Hepatic stellate cell (primary cell): Measurements from ENCODE around the gene ARHGAP26.

Source experiments
- DNase-seq: peaks from one replicate; pipeline ENCODE4 v3.0.0; 2011; ENCODE audit warnings: low spot score

Gene ARHGAP26

GRCh38 chr5:142748568-142749249 is 21.5 kb upstream of the ARHGAP26 start:
- DNase-seq, result no peak

- no peak for DNase-seq
Measured at GRCh38 chr5:142749321-142749720, 20.9 kb upstream of the ARHGAP26 start.

- DNase-seq, result no peak
Measured at GRCh38 chr5:142753116-142753631, 17.0 kb upstream of the ARHGAP26 start.

GRCh38 chr5:142754031-142754430 is 16.1 kb upstream of the ARHGAP26 start:
- DNase-seq, result no peak

GRCh38 chr5:142756576-142756975 is 13.6 kb upstream of the ARHGAP26 start:
- no peak for DNase-seq

- no peak for DNase-seq
Measured at GRCh38 chr5:142757564-142757963, 12.6 kb upstream of the ARHGAP26 start.

GRCh38 chr5:142758062-142758795 is 11.9 kb upstream of the ARHGAP26 start:
- no peak for DNase-seq

- DNase-seq, result no peak
Measured at GRCh38 chr5:142758796-142759145, 11.4 kb upstream of the ARHGAP26 start.

GRCh38 chr5:142763701-142764100 is 6.5 kb upstream of the ARHGAP26 start:
- DNase-seq, result no peak

- DNase-seq, result no peak
Measured at GRCh38 chr5:142767178-142767577, 3.0 kb upstream of the ARHGAP26 start.

- no peak for DNase-seq
Measured at GRCh38 chr5:142767911-142768310, 2.3 kb upstream of the ARHGAP26 start.

- DNase-seq, result peak; percentile 31
Measured at GRCh38 chr5:142769251-142769792, 855 bp upstream of the ARHGAP26 start.

- peak; percentile 34 for DNase-seq
Measured at GRCh38 chr5:142770650-142771609, 753 bp downstream of the ARHGAP26 start.

GRCh38 chr5:142771666-142772065 is 1.5 kb downstream of the ARHGAP26 start:
- no peak for DNase-seq

- no peak for DNase-seq
Measured at GRCh38 chr5:142772446-142773293, 2.5 kb downstream of the ARHGAP26 start.

- no peak for DNase-seq
Measured at GRCh38 chr5:142777099-142777498, 6.9 kb downstream of the ARHGAP26 start.

GRCh38 chr5:142777850-142778249 is 7.7 kb downstream of the ARHGAP26 start:
- DNase-seq, result no peak

GRCh38 chr5:142779163-142779840 is 9.1 kb downstream of the ARHGAP26 start:
- peak; percentile 16 for DNase-seq

GRCh38 chr5:142780871-142781270 is 10.7 kb downstream of the ARHGAP26 start:
- DNase-seq, result no peak

- DNase-seq, result no peak
Measured at GRCh38 chr5:142782976-142783530, 12.9 kb downstream of the ARHGAP26 start.
